Cardiac fibroblast (primary cell): ENCODE results near the gene CDH13.

ENCODE experiments used
- DNase-seq, 2 donors: peaks; one replicate each; pipeline versions ENCODE4 v3.0.0 to v3.0.0-alpha.2; 2010; ENCODE audit warnings: low read depth in 2 of 2
- H3K4me3 ChIP-seq, 2 donors: replicated peaks in 1 of 2; 1 replicate in 1 of 2; 2 replicates in 1 of 2; pipeline ENCODE4 v1.5.1; 2011; ENCODE audit warnings: low read depth in 2 of 2, low read length in 2 of 2, mild to moderate bottlenecking in 2 of 2, moderate library complexity in 1 of 2
- CTCF ChIP-seq: IDR thresholded peaks from one replicate; pipeline ENCODE4 v1.5.1; 2011; ENCODE audit warnings: low read depth, mild to moderate bottlenecking, low read length, inconsistent platforms

Gene CDH13

GRCh38 chr16:83602761-83603722 lies 976.3 kb downstream of the CDH13 start:
- H3K4me3 ChIP-seq, result no peak overlapping the region
- no peak for DNase-seq
- TF ChIP-seq CTCF, result no peak

- H3K4me3 ChIP-seq, result no peak overlapping the region
- no peak for TF ChIP-seq CTCF
- no peak for DNase-seq
Observed at GRCh38 chr16:83603723-83604570, 977.2 kb downstream of the CDH13 start.

DNA sequence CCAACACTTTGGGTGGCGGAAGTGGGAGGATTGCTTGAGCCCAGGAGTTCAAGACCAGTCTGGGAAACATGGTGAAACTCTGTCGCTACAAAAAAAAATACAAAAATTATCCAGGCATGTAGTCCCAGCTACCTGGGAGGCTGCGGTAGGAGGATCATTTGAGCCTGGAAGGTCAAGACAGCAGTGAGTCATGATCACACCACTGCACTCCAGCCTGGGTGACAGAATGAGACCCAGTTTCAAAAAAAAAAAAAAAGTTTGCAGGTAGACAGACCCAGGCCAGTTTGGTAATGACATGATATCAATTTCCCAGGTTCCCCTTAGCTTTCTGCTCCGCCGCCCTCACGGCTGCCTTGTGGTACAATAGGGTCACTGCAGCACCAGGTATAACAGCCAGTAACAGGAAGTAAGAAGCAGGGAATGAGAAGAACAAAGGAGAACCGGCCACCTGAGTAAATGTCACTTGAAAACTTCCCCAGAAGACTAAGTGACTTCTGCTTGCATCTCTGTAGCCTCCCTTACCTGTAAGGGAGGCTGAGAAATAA lies 979.8 kb downstream of the CDH13 start:
- DNase-seq, result no peak
- TF ChIP-seq CTCF, result no peak
- H3K4me3 ChIP-seq, result no peak overlapping the region

DNA sequence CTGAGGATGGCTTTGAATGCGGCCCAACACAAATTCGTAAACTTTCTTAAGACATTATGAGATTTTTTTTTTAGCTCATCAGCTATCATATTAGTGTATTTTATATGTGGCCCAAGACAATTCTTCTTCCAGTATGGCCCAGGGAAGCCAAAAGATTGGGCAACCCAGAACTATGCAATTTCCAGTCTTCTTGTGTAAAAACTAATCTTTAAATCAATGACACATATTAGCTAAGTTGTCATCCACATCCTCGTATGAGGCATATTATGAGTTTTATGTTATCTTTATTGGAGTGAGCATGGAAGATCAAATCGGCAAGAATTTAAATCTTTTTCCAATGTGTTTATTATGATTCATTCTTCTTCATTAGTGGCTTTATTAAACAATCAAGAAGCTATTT lies 982.4 kb downstream of the CDH13 start:
- no peak for TF ChIP-seq CTCF
- DNase-seq, result peak; percentile 23 to 37
- H3K4me3 ChIP-seq, result no peak overlapping the region

DNA sequence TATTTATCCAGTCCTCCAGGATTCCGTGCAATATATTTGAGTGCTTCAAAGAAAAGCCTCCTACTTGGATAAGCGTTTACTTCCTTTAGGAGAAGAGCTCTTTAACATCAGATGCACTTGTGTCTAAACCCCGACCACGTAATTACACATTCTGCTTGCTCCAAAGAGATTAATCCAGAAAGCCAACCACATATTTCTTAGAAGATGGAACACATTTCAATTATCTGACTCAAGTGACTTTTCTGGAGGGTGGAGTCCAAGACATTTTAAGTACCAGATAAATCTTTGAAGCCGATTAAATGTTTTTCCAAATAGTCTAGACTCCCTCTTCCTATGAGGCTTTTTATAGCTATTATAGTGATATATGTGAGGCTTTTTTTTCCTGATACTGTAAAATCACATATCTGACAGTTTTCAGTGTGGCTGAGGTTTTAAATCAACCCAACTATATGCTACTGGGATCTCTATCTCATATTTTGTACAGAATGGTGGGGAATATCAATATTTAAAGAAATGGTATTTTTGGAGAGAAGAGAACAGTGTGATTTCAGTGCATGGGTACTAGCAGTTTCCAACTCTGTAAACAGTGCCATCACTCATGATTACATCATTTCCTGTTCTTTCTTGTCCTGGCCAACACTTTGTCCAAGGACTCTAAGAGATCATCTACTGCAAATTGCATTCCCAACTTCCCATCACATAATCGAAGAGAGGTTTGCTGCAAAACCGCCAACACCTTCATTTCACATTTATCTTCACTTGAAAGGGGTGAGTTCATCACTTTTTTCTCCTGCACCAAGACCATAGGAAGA lies 988.6 kb downstream of the CDH13 start:
- no peak overlapping the region for H3K4me3 ChIP-seq
- no peak for TF ChIP-seq CTCF
- peak in 1 of 2 donors; percentile 23 for DNase-seq

DNA sequence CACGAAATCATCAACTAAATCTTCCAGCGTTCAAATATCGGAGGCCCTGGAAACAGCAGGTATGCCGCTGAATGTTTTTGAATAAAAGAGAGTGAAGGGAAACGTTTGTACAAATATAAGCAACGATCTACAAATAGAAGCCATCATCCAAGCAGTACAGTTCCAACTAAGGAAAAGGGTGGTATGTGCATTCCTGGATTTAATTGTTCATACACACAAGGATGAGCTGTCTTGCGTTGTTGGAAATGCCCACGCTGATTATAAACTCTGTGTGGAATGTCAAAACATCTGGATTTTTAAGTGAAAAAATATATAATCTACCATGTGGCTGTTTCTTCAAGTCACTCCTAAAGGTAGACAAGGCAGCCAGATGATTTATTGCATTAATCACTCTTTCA lies 989.2 kb downstream of the CDH13 start:
- TF ChIP-seq CTCF, result no peak
- no peak for DNase-seq
- H3K4me3 ChIP-seq, result no peak overlapping the region
